DOHH2 (cell line): ENCODE results near the gene HINFP.
A peak's percentile ranks its signal among the peaks of the same experiment; 100 is the strongest.

Experiments used
- H3F3A ChIP-seq: fragments of 200-600 bp; sonication (generic), shearing (Covaris generic); 2 replicates; pipeline ENCODE4 v1.6.0; 2016; ENCODE audit warnings: antibody characterized with exemption, mild to moderate bottlenecking; ENCODE audit not compliant: control insufficient read depth, insufficient read depth
- H3K27ac ChIP-seq: fragments of 200-600 bp; sonication (generic); 2 replicates; pipeline ENCODE4 v1.5.1; 2014; ENCODE audit warnings: low read depth, mild to moderate bottlenecking, low read length, moderate library complexity
- H3K27me3 ChIP-seq: fragments of 200-600 bp; sonication (generic); 2 replicates; pipeline ENCODE4 v1.6.1; 2014; ENCODE audit warnings: mild to moderate bottlenecking, low read length, mixed read lengths; ENCODE audit not compliant: control insufficient read depth
- H3K36me3 ChIP-seq: fragments of 200-600 bp; sonication (generic); 2 replicates; pipeline ENCODE4 v1.6.1; 2014; ENCODE audit warnings: mild to moderate bottlenecking, low read length, moderate library complexity, mixed read lengths; ENCODE audit not compliant: control insufficient read depth
- H3K4me1 ChIP-seq: fragments of 200-600 bp; sonication (generic); 2 replicates; pipeline ENCODE4 v1.6.1; 2014; ENCODE audit warnings: mild to moderate bottlenecking, low read length, mixed read lengths; ENCODE audit not compliant: control insufficient read depth
- H3K4me2 ChIP-seq: fragments of 200-600 bp; sonication (generic); 2 replicates; pipeline ENCODE4 v1.6.0; 2014; ENCODE audit warnings: mild to moderate bottlenecking, low read length, moderate library complexity
- H3K4me3 ChIP-seq: fragments of 200-600 bp; sonication (generic); 2 replicates; pipeline ENCODE4 v1.5.1; 2014; ENCODE audit warnings: mild to moderate bottlenecking, low read length, mixed read lengths
- H3K79me2 ChIP-seq: fragments of 200-600 bp; sonication (generic); 2 replicates; pipeline ENCODE4 v1.6.1; 2014; ENCODE audit warnings: mild to moderate bottlenecking, low read length, mixed read lengths; ENCODE audit not compliant: control insufficient read depth
- H3K9me2 ChIP-seq: fragments of 200-600 bp; sonication (generic); replicated peaks from 2 replicates; pipeline ENCODE4 v1.6.1; 2014; ENCODE audit warnings: mild to moderate bottlenecking, low read length, mixed read lengths; ENCODE audit not compliant: control insufficient read depth
- H3K9me3 ChIP-seq: fragments of 200-600 bp; sonication (generic); 2 replicates; pipeline ENCODE4 v1.6.1; 2014; ENCODE audit warnings: antibody characterized with exemption, low read length, mixed read lengths; ENCODE audit not compliant: control insufficient read depth, insufficient read depth
- H4K20me1 ChIP-seq: fragments of 200-600 bp; sonication (generic); 2 replicates; pipeline ENCODE4 v1.6.0; 2014; ENCODE audit warnings: low read depth, mild to moderate bottlenecking, antibody characterized with exemption, low read length, moderate library complexity; ENCODE audit not compliant: control insufficient read depth, insufficient read depth
- CTCF ChIP-seq: fragments of 200-600 bp; sonication (generic); IDR thresholded peaks from one replicate; pipeline ENCODE4 v1.5.1; 2014; ENCODE audit warnings: antibody characterized with exemption, mild to moderate bottlenecking, low read depth, low read length; ENCODE audit not compliant: poor library complexity, severe bottlenecking
- EZH2phosphoT487 ChIP-seq: fragments of 200-600 bp; sonication (generic); IDR thresholded peaks from 2 replicates; pipeline ENCODE4 v1.6.1; 2017; ENCODE audit warnings: borderline replicate concordance, mild to moderate bottlenecking, antibody characterized with exemption, low read length, moderate library complexity, mixed read lengths

The HINFP gene

DNA sequence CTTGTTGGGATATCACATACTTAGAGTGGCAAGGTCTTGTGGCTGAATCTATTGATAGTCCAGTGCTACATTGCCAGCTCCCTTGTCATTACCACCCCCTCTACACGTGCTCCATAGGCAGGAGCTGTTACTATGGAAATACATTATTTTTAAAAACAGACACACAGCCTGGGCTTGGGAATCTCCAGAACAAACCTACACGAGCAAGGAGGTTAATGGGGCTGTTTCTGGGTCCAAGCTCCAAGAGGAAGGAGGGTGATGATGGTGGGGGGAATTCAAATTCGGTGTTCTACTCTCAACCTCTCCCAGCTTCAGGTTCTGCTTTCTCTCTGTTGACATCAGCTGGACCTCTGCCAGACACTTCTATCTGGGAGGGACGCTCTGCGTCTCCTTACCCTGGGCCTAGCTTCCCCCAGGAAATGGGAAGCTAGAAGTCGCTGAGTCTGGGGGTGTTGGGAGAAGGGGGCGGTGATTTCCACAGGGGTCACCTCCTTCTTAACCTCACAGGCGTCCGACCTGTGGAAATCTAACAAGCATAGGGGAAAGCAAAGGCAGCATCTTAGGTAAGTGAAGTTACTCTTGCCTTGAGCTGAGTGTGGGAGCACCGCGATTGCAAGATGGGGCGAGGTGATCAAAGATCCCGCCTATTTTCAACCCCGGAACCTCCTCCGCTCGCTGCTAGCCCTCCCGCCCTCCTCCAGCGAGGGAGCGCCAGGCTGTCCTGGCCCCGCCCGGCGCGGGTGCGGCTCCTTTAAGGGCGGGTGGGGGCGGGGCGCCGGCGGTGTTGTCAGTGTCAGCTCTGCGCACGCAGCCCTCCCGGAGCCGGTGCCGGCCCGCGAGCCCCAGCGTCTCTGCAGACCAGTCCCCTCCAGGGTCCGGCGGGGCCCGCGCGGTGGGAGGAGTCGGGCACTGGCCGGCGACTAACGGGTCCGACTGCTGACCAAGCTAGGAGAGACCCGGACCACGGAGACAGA, 14.5 kb upstream of the HINFP start, which contains the start of gene C2CD2L:
TSS of gene C2CD2L (plus strand) at position 781 of the 974 bp plus-strand sequence. CDS start 398 bp downstream, outside the sequence.
- TF ChIP-seq EZH2phosphoT487: no peak
- TF ChIP-seq CTCF: no peak
- Histone ChIP-seq H3K79me2 (peaks cover 42% of the 10 kb centered on the region), H3F3A (peaks cover 10% of the 10 kb centered on the region), H3K9me2 (no peaks in the 10 kb centered on the region), H3K27ac (peak within 1 kb of the TSS; percentile 80), H3K4me1 (peaks cover 50% of the 10 kb centered on the region), H4K20me1 (no peaks in the 10 kb centered on the region), H3K4me2 (peak within 1 kb of the TSS; percentile 84), H3K4me3 (peak within 1 kb of the TSS; percentile 80), H3K36me3 (peaks cover 32% of the 10 kb centered on the region), H3K9me3 (no peaks in the 10 kb centered on the region), H3K27me3 (no peaks in the 10 kb centered on the region)

DNA sequence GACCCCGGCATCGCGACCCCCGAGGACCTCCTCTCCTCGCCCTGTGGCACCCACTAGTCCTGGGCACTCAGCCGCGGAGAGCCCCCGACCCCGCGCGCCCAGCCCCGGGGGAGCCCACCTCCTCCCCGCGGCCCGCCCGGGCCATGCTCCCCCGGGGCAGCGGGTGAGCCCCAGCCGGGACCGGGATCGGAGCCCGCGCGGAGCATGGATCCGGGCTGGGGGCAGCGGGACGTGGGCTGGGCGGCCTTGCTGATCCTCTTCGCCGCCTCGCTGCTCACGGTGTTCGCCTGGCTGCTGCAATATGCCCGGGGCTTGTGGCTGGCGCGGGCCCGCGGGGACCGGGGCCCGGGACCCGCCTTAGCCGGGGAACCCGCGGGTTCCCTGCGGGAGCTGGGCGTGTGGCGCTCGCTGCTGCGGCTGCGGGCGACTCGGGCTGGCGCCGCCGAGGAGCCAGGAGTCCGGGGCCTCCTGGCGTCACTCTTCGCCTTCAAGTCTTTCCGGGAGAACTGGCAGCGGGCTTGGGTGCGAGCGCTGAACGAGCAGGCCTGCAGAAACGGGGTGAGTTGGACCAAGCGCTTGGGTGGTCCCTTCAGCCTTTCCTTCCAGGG, 13.7 kb upstream of the HINFP start:
- peak overlapping the region; percentile 27 for H3K27ac ChIP-seq
- H3K79me2 ChIP-seq: peaks cover 39% of the 10 kb centered on the region
- peak overlapping the region; percentile 80 for H3K4me3 ChIP-seq
- TF ChIP-seq CTCF (no peak), EZH2phosphoT487 (no peak)
- no peaks in the 10 kb centered on the region for H3K9me3 ChIP-seq
- peak overlapping the region; percentile 84 for H3K4me2 ChIP-seq
- H3K4me1 ChIP-seq: peaks cover 50% of the 10 kb centered on the region
- no peaks in the 10 kb centered on the region for H4K20me1 ChIP-seq
- H3K36me3 ChIP-seq: peaks cover 40% of the 10 kb centered on the region
- no peaks in the 10 kb centered on the region for H3K27me3 ChIP-seq
- no peaks in the 10 kb centered on the region for H3K9me2 ChIP-seq
- H3F3A ChIP-seq: peaks cover 10% of the 10 kb centered on the region

DNA sequence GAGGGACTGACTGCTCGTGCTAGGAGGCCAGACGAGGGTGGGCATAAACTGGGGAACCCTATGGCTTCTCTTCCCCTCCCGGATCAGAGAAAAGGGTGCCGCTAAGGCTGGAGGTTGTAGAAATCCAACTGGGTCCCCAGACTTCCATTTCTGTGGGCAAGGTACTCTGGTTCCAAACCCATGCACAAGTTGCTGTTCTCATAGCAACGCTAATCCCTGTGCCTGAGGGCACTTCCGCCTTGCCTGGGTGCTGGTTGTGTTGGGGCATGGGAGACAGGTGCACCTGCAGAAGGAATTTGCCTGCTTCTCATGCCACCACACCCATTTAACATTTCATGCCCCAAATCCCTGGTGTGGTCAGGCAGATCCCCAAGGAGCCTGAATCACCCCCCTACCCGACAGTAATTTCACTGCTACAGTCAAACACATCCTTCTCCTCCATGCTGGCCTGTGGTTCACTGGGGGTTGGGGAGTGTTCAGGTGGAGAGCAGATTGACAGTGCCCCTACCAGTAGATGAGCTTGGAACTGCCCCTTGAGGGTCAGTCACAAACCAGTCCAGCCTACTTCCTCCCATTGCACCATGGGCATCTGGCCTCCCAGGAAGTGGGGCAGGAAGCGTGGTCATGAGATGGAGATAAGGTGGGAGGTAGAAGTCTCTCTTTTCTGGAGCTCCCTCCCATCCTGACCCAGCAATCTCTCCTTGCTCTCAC, 13.1 kb upstream of the HINFP start:
- H4K20me1 ChIP-seq: no peaks in the 10 kb centered on the region
- no peaks in the 10 kb centered on the region for H3K27me3 ChIP-seq
- H3K79me2 ChIP-seq: peaks cover 34% of the 10 kb centered on the region
- peak overlapping the region; percentile 84 for H3K4me2 ChIP-seq
- H3K4me3 ChIP-seq: peak overlapping the region; percentile 80
- peaks cover 46% of the 10 kb centered on the region for H3K36me3 ChIP-seq
- H3K4me1 ChIP-seq: peaks cover 45% of the 10 kb centered on the region
- TF ChIP-seq EZH2phosphoT487 (no peak), CTCF (no peak)
- H3K9me2 ChIP-seq: no peaks in the 10 kb centered on the region
- peaks cover 10% of the 10 kb centered on the region for H3F3A ChIP-seq
- H3K9me3 ChIP-seq: no peaks in the 10 kb centered on the region
- peak overlapping the region; percentile 27; the same call in 1 of the 2 replicates for H3K27ac ChIP-seq
